IPS-15b (cell line): ENCODE data around the gene S100Z.

ENCODE experiments used
- H3K27me3 ChIP-seq: one replicate; pipeline ENCODE4 v1.6.1; 2013; ENCODE audit warnings: low read length; ENCODE audit not compliant: control insufficient read depth, insufficient read depth
- H3K36me3 ChIP-seq: one replicate; pipeline ENCODE4 v1.6.1; 2013; ENCODE audit warnings: low read length; ENCODE audit not compliant: control insufficient read depth, insufficient read depth
- H3K4me1 ChIP-seq: one replicate; pipeline ENCODE4 v1.6.1; 2013; ENCODE audit warnings: mild to moderate bottlenecking, low read length; ENCODE audit not compliant: control insufficient read depth, insufficient read depth
- H3K4me3 ChIP-seq: one replicate; pipeline ENCODE4 v1.5.1; 2013; ENCODE audit warnings: low read depth, low read length
- H3K9ac ChIP-seq: one replicate; pipeline ENCODE4 v1.6.1; 2013; ENCODE audit warnings: low read depth, mild to moderate bottlenecking, low read length
- H3K9me3 ChIP-seq: one replicate; pipeline ENCODE4 v1.6.1; 2013; ENCODE audit warnings: mild to moderate bottlenecking, low read length; ENCODE audit not compliant: control insufficient read depth, insufficient read depth

S100Z gene

DNA sequence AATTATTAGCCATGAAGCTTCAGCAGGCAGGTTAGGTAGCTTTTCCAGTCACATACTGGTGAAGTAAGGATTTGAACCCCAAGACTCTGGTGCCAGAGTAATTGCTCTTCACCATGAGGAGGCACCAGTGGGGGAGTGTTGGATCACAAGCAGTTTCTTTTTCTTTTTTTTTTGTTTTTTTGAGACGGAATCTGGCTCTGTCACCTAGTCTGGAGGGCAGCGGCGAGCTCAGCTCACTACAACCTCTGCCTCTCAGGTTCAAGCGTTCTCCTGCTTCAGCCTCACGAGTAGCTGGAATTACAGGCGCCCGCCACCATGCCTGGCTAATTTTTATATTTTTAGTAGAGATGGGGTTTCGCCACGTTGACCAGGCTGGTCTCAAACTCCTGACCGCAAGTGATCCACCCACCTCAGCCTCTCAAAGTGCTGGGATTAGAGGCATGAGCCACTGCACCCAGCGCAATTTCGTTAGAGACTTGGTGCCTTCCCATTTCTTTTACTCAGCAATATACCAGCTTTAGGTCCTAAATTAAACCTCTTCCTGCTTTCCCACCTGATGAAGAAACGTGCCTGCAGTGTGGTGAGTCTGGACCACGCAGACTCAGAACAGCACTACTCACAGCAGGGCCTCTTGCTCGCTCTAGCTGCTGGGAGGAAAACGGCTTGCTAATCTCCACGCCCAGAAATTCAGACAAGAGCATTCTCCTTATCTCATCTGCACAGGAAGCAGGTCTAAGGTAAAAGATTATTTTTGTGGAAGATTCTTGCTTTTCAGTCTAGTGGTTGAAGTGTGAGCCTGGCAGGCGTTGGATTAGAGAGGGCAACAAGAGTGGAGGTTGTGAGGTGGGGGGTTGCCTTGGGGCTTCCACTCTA, at the start of gene S100Z:
S100Z (plus strand) TSS at position 596 of the 873 bp plus-strand sequence. CDS start 25,346 bp downstream, outside the sequence.
- H3K27me3 ChIP-seq: no peaks in the 10 kb centered on the region
- peaks cover 5% of the 10 kb centered on the region for H3K9me3 ChIP-seq
- no peak within 1 kb of the TSS for H3K9ac ChIP-seq
- no peaks in the 10 kb centered on the region for H3K4me1 ChIP-seq
- H3K4me3 ChIP-seq: no peak within 1 kb of the TSS
- no peaks in the 10 kb centered on the region for H3K36me3 ChIP-seq

DNA sequence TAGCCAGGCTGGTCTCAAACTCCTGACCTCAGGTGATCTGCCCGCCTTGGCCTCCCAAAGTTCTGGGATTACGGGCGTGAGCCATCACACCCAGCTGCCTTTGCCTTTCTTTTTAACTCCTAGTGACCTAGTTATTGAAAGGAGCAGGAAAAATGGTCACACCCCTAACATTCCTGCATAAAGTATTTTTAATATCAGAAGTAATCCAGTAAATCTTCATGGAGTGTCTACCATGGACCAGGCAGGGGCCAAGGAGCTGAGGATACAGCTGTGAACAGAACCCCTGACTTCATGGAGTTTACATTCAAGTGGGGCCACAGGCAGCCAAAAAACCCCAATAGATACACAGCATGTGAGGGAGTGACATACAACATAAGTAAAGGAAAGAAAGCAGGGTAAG, 49.2 kb upstream of the S100Z start:
- Histone ChIP-seq H3K4me3 (no peak overlapping the region), H3K27me3 (no peaks in the 10 kb centered on the region), H3K4me1 (peaks cover under 1% of the 10 kb centered on the region), H3K9ac (no peak overlapping the region), H3K36me3 (no peaks in the 10 kb centered on the region), H3K9me3 (no peaks in the 10 kb centered on the region)

DNA sequence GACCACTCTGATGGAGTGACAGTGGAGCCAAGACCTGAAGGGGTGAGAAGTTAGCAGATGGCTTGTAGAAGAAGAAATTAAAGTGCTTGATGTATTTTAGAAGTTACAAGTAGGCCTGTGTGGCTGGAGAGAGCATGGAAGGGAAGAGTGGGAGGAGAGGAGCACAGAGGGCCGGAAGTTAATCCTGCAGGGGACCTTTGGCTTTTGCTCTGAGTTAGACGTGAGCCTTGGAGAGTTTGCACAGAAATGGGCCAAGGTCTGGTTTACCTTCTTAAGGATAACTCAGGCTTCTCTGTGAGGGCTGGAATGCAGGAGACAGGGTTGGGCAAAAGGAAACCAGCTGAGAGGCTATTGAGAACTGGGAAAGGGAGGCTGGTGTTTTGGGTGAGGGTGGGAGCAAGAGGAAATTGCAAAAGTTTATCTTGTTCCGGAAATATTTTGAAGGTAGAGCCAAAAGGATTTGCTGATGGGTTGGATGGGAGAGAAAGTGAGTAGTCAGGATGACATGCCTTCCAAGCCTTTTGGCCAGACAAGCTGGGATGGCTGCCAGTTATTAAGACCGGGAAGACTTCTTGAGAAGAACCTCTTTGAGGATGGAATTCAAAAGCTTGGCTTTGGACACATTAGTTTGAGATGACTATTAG, 48.5 kb upstream of the S100Z start:
- no peaks in the 10 kb centered on the region for H3K9me3 ChIP-seq
- H3K27me3 ChIP-seq: no peaks in the 10 kb centered on the region
- H3K4me1 ChIP-seq: peaks cover 6% of the 10 kb centered on the region
- no peaks in the 10 kb centered on the region for H3K36me3 ChIP-seq
- H3K4me3 ChIP-seq: no peak overlapping the region
- H3K9ac ChIP-seq: no peak overlapping the region

DNA sequence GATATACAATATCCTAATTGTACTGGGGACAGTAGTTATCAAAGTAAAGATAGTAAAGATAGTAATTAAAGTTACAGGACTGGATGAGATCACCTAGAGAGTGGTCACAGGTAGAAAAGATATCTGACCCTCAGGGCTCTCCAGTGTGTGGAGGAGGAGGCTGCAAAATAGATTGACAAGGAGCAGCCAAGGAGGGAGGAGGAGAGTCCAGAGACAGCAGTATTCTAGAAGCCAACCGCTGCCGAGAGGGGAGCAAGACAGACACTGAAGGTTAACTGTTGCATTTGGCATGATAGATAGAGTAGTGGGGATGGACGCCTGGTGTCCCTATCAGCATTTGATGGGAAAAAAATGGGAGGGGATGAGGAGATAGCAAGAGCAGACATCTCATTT, 48.0 kb upstream of the S100Z start:
- no peak overlapping the region for H3K4me3 ChIP-seq
- no peaks in the 10 kb centered on the region for H3K36me3 ChIP-seq
- H3K9me3 ChIP-seq: no peaks in the 10 kb centered on the region
- H3K9ac ChIP-seq: no peak overlapping the region
- H3K27me3 ChIP-seq: no peaks in the 10 kb centered on the region
- H3K4me1 ChIP-seq: peaks cover 6% of the 10 kb centered on the region

DNA sequence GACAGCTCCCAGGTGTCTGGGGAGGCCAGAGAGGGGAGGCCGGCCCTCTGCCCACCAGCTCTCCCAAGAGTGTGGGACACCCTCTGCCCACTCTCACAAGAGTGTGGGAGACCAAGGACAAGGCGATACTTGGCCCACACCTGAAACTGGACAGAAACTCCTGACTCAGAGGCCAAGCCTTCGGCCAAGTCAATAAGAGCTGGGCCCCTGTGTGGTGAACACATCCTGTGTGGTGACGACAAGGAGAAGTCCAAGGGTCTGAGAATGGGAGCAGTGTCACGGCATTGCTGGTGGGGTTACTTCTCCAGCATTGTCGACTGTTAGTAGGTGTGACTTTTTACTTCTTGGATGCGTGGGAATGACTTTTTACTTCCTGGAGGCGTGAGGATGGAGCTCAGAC, 45.5 kb upstream of the S100Z start:
- no peak overlapping the region for H3K4me3 ChIP-seq
- H3K36me3 ChIP-seq: no peaks in the 10 kb centered on the region
- peaks cover 20% of the 10 kb centered on the region for H3K4me1 ChIP-seq
- no peaks in the 10 kb centered on the region for H3K27me3 ChIP-seq
- H3K9me3 ChIP-seq: no peaks in the 10 kb centered on the region
- no peak overlapping the region for H3K9ac ChIP-seq

DNA sequence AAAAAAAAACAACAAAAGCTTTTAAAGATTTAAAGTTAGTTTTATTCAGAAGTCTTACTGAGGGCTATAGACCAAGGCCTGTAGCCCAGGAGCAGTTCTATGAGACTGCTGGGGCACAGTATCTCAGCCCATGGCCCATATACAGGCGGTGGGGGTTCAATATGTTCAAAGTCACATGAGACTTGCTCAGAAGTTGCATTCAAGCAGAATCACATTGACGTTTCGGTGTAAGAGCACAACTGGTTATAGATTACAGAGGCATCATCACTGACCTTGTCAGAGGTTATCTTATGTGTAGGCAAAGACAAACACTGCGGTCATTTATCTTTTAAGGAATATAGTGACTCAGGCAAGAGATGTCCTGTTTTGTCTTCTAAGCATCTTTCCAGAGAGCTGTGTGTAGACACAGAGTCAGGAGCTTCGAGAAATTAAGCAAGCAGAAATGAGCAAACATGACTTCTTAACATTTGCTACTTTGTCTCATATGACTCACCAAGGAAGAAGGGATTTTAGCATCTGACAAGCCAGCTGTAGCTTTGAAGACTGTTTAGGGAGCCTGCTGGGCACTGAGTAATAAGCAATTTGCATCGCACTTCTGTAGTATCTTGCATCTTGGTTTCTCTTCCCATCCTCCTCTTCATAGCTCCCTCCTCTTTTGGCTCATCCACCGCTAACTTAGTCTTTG, 43.9 kb upstream of the S100Z start:
- Histone ChIP-seq H3K9ac (peak overlapping the region; percentile 48), H3K4me3 (peak overlapping the region; percentile 30)

DNA sequence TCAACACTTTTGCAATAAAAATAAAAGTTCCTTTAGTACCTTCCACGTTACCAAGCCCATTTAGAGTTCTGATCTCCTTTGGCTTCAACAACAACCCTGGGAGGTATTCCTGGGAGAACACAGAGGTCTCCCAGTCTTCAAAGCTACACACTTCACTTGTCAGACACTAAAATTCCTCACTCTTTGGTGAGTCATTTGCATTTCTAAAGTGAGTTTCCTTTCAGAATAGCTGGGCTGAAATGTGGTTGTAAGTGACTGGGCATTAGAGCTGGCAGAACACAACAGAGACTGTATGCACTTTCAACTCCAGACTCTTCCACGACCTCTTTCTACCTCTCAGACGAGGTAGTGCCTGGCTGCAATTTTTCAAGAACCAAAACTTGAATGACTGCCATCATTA, 42.5 kb upstream of the S100Z start:
- peak overlapping the region; percentile 23 for H3K4me3 ChIP-seq
- H3K9ac ChIP-seq: peak overlapping the region; percentile 28
- no peaks in the 10 kb centered on the region for H3K27me3 ChIP-seq
- H3K36me3 ChIP-seq: peaks cover 4% of the 10 kb centered on the region
- peaks cover 22% of the 10 kb centered on the region for H3K4me1 ChIP-seq
- no peaks in the 10 kb centered on the region for H3K9me3 ChIP-seq

More for the DNA sequence above, 43.9 kb upstream of the S100Z start:
- Histone ChIP-seq H3K27me3 (no peaks in the 10 kb centered on the region), H3K36me3 (peaks cover under 1% of the 10 kb centered on the region), H3K9me3 (no peaks in the 10 kb centered on the region), H3K4me1 (peaks cover 22% of the 10 kb centered on the region)

DNA sequence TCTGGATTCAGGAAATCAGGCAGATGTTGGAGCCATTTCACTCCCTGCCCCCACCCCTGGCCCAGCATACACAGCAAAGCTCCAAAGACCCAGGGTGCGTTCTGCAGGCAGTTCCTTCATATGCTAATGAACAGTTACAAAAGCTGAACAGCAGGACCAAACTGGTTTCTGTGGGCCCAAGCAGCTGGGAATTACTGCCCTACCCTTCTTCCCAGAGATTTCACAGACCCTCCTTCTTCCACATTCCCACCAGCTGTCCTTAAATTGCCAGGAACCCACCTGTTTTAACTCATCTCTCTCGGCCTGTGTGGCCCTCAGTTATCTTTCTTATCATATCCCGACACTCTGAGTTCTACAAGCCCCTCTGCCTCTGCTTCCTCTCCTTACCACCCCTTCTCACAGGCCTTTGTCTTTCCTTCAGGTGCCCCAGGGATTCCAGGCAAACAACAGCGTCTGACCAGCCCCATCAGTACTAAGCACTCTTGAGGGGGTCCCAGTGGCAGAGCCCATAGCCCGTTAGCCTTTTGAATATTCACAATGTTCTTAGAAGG, 41.6 kb upstream of the S100Z start:
- no peak overlapping the region for H3K9ac ChIP-seq
- H3K9me3 ChIP-seq: no peaks in the 10 kb centered on the region
- peak overlapping the region; percentile 23 for H3K4me3 ChIP-seq
- peaks cover 4% of the 10 kb centered on the region for H3K36me3 ChIP-seq
- no peaks in the 10 kb centered on the region for H3K27me3 ChIP-seq
- peaks cover 22% of the 10 kb centered on the region for H3K4me1 ChIP-seq

DNA sequence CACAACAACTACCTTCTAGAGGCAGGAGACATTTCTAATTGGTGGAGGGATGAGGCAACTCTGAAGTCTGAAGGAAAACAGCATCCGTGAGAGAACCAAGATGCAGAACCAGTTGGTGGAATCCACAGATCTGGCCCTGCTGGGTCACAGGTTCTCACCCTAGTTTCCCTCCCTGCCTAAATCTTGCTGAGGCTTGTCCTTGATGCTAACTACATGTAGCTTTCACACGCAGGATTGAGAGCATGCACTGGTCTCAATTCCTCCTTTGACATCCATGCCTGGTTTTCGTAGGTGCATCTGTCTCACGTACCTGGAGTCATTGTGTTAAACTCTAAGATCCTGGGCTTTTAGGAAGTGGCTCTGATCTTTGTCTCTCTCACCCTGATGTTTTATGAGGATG, 40.7 kb upstream of the S100Z start:
- Histone ChIP-seq H3K36me3 (peaks cover 4% of the 10 kb centered on the region), H3K9ac (no peak overlapping the region), H3K4me3 (no peak overlapping the region)

DNA sequence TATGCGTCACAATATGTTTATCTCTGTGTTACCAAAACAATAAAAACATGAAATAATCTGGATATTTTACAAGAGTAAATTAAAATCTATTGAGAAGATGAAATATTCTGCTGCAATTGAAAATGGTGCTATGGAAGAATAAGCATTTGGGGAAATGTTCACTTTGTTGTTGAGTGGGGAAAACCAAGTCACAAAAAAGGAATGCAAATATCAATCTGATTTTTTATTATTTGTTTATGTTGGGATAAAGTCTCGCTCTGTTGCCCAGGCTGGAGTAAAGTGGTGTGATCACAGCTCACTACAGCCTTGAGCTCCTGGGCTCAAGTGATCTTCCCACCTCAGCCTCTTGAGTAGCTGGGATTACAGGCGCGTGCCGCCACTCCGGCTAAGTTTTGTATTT, 39.6 kb upstream of the S100Z start:
- Histone ChIP-seq H3K9ac (no peak overlapping the region), H3K4me3 (no peak overlapping the region), H3K4me1 (peaks cover 22% of the 10 kb centered on the region), H3K36me3 (peaks cover 4% of the 10 kb centered on the region), H3K27me3 (no peaks in the 10 kb centered on the region), H3K9me3 (no peaks in the 10 kb centered on the region)

More for the DNA sequence above, 40.7 kb upstream of the S100Z start:
- Histone ChIP-seq H3K9me3 (no peaks in the 10 kb centered on the region), H3K4me1 (peaks cover 22% of the 10 kb centered on the region), H3K27me3 (no peaks in the 10 kb centered on the region)

DNA sequence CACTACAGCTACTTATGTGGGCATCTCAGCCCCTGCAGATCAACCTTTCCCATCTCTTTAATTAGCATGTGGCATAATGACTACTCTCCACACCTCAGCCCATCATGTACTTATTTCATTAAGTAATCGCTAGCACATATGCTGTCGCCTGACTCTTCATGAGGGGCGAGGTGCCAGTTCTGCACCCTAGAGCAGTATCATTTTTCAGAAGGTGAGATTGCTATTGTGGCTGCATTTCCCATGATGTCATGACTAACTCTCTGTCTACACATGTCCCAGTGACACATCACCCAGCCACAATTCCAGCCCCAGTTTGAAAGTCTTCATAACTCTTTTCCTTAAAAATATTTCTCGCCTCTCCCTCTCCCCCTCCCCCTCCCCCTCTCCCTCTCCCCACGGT, 38.6 kb upstream of the S100Z start:
- Histone ChIP-seq H3K9me3 (no peaks in the 10 kb centered on the region), H3K4me1 (peaks cover 16% of the 10 kb centered on the region), H3K36me3 (peaks cover 4% of the 10 kb centered on the region)

More for the DNA sequence above, 38.6 kb upstream of the S100Z start:
- no peak overlapping the region for H3K4me3 ChIP-seq
- no peaks in the 10 kb centered on the region for H3K27me3 ChIP-seq
- H3K9ac ChIP-seq: no peak overlapping the region
